ENCODE data around the gene OSBPL2.

The OSBPL2 gene

GRCh38 chr20:62329389-62330377 is 91.4 kb downstream of the OSBPL2 start:
- no peak for DNase-seq

GRCh38 chr20:62330576-62331317 is 92.4 kb downstream of the OSBPL2 start:
- no peak for DNase-seq

- DNase-seq = no peak
Observed at GRCh38 chr20:62331347-62331746, 93.0 kb downstream of the OSBPL2 start.

GRCh38 chr20:62332421-62332820 is 94.1 kb downstream of the OSBPL2 start:
- no peak for DNase-seq

GRCh38 chr20:62332989-62333819 is 94.9 kb downstream of the OSBPL2 start:
- no peak for DNase-seq

- no peak for DNase-seq
Observed at GRCh38 chr20:62333820-62334595, 95.7 kb downstream of the OSBPL2 start.

- no peak for DNase-seq
Observed at GRCh38 chr20:62334881-62335280, 96.6 kb downstream of the OSBPL2 start.

GRCh38 chr20:62335532-62335931 is 97.2 kb downstream of the OSBPL2 start:
- no peak for DNase-seq

GRCh38 chr20:62336329-62336728 is 98.0 kb downstream of the OSBPL2 start:
- DNase-seq = no peak

- DNase-seq = no peak
Observed at GRCh38 chr20:62336775-62337557, 98.6 kb downstream of the OSBPL2 start.

GRCh38 chr20:62337558-62338293 is 99.4 kb downstream of the OSBPL2 start:
- peak; percentile 34 for DNase-seq

GRCh38 chr20:62338294-62338620 is 99.9 kb downstream of the OSBPL2 start:
- no peak for DNase-seq

- DNase-seq = peak; percentile 82
Observed at GRCh38 chr20:62339647-62340062, 101.3 kb downstream of the OSBPL2 start.

- no peak for DNase-seq
Observed at GRCh38 chr20:62342910-62343309, 104.6 kb downstream of the OSBPL2 start.

GRCh38 chr20:62344092-62344491 is 105.8 kb downstream of the OSBPL2 start:
- DNase-seq = no peak

- peak; percentile 22 for DNase-seq
Observed at GRCh38 chr20:62344782-62345181, 106.5 kb downstream of the OSBPL2 start.
